D721Med (cell line): Measurements from ENCODE around the gene COQ9.
"Not testable (repeated sequence)": the region's sequence is repeated elsewhere in the genome, so short reads cannot be mapped to it uniquely, and the experiment has no call there.

Experiments
- DNase-seq: peaks from one replicate; pipeline ENCODE4 v3.0.0; 2011; ENCODE audit warnings: low spot score; ENCODE audit not compliant: insufficient read length
- FAIRE-seq: peaks from 2 replicates; lab custom pipeline; 2011; peaks lifted over from hg19 to GRCh38; lab: Jason Lieb, UNC
- CTCF ChIP-seq: IDR thresholded peaks from 2 replicates; pipeline ENCODE4 v1.5.1; 2012; ENCODE audit warnings: mild to moderate bottlenecking, control low read depth; ENCODE audit not compliant: insufficient read depth; ENCODE audit errors: missing control alignments

Gene COQ9

DNA sequence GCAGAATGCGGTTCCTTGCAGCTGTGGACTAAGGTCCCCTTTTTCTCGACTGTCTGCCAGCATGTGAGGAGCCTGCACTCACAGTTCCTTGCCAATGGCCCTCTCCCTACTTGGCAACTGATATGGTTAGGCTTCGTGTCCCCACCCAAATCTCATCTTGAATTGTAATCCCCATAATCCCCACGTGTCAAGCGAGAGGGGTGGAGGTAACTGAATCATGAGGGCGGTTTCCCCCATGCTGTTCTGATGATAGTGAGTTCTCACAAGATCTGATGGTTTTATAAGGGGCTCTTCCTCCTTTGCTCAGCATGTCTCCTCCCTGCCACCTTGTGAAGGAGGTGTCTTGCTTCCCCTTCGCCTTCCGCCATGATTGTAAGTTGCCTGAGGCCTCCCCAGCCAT is 20.0 kb upstream of the COQ9 start:
- FAIRE-seq = no peak
- no peak for DNase-seq
- no peak for TF ChIP-seq CTCF

GRCh38 chr16:57427824-57428223 is 19.5 kb upstream of the COQ9 start:
- peak; percentile 27 for DNase-seq
- FAIRE-seq = no peak
- TF ChIP-seq CTCF = peak; percentile 13

DNA sequence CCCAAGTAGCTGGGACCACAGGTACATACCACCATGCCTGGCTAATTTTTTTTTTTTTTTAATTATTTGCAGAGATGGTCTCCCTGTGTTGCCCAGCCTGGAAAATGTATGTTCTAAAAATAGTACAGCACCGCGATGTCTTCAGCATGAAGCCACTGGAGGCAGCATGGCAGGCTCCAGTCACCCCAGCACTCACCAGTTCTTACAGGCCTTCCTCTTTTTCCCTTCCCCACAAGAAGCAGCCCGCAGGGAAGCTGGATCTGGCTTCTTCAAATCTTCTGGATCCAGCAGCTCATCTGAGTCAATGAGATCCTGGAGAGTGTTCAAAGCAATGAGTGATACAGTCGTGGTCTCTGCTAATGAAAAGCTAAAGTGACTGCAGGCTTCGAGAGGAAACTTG is 16.3 kb upstream of the COQ9 start:
- FAIRE-seq (no peak), DNase-seq (no peak)
- TF ChIP-seq CTCF = no peak

GRCh38 chr16:57432505-57432904 is 14.8 kb upstream of the COQ9 start:
- DNase-seq = no peak
- no peak for FAIRE-seq
- TF ChIP-seq CTCF = no peak

DNA sequence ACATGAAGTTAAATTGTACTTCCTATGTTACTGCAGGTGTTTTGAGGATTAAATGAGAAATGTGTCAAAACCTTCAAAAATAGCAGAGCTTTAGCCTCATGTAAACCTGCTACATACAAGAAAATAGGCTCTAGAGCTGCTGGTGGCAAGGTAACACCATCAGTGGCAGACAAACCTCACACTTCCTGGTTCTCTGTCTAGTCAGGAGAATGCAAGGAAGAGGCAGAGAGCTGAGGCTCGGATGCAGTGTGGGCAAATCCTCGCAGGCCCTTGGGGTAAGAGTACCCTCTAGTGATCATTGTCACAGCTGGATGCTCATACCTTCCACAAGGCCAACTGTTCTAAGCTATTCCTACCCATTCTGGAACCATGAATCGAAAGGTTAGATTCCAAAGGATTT is 14.3 kb upstream of the COQ9 start:
- FAIRE-seq = no peak

GRCh38 chr16:57434003-57434402 is 13.3 kb upstream of the COQ9 start:
- TF ChIP-seq CTCF = no peak
- no peak for FAIRE-seq
- no peak for DNase-seq

More for the DNA sequence above, 14.3 kb upstream of the COQ9 start:
- DNase-seq = no peak
- TF ChIP-seq CTCF = no peak

DNA sequence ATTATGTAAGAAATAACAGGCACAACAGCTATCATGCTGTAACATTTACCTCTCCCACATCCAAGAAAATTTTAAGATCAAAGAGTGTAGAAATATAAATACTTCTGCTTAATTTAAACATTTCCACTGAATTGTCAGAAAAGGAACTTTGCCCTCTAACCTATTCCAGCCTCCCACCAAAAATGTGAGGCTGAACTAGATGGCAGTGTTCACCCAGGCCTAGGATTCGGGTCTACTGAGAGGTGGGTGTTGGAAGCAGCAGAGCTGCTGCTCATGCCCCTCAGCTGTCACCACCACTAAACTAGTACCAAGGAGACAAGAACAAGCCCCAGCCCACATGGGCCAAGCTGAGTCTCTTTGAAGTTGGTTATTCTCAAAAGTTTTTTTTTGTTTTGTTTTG is 11.4 kb upstream of the COQ9 start:
- FAIRE-seq = no peak
- no peak for DNase-seq
- TF ChIP-seq CTCF = no peak

DNA sequence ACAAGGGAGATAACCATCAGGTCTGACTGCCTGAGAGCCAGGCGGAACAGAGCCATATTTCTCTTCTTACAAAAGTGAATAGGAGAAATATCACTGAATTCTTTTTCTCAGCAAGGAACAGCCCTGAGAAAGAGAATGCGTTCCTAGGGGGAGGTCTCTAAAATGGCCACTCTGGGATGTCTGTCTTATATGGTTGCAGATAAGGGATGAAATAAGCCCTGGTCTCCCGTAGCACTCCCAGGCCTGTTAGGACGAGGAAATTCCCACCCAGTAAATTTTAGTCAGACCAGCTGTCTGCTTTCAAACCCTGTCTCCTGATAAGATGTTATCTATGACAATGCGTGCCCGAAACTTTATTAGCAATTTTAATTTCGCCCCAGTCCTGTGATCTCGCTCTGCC is 7.3 kb upstream of the COQ9 start:
- DNase-seq, FAIRE-seq: not testable (repeated sequence)

GRCh38 chr16:57440551-57440950 is 6.7 kb upstream of the COQ9 start:
- not testable (repeated sequence) for DNase-seq, FAIRE-seq
